HG03095 (cell line): ENCODE results near the gene MYBPC3.
A peak's percentile ranks its signal among the peaks of the same experiment; 100 is the strongest.

ENCODE experiments used
- ATAC-seq: cut with Tn5 transposase; IDR thresholded peaks from one replicate; pipeline ENCODE4 v1.9.1; 2021; ENCODE audit warnings: moderate library complexity; ENCODE audit not compliant: unreplicated experiment

The MYBPC3 gene

DNA sequence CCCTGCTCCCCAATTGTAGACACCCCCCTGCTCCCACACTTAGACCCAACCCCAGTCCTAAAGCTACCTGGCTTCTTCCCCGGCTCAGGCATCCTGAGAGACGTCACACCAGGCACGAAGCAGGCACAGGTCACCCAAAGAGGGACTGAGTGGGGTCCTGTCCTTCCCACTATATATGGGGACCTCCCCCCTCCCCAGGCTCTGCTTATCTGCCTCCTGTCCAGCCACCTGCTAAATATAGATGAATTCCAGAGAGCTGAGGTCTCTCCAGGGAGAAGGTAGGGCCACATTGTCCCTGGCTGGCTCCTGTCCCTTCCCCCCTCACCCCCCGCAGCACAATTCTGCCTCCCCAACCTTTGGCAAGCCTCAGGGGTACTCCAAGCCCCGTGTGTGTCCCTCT, at the start of gene MYBPC3:
MYBPC3 (minus strand) TSS at position 147 of the 400 bp plus-strand sequence; CDS start at position 92, 55 bp downstream.
- ATAC-seq = no peak

GRCh38 chr11:47400768-47401279, 48.3 kb upstream of the MYBPC3 start:
- ATAC-seq = peak; percentile 61

- peak; percentile 38 for ATAC-seq
Measured at GRCh38 chr11:47399860-47400767, 47.6 kb upstream of the MYBPC3 start.

DNA sequence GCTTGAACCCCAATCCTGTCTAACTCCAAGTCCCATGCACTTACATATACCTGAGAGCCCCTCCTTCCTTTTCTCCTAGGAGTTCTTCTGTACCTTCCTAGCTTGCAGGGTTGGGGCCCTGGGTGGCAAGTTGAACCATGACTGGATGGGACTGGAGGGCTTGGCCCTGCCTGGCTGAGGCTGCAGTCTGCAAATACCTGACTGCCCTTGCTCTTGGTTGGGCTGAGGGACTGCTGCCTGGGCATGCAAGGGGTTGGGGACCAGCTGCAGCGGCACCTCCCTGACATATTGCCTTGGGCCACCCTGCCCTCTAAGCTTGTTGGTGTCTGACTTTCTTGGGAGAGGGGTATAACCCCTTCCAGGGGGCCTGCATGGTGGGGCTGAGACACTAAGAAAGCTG, 46.0 kb upstream of the MYBPC3 start:
- ATAC-seq = no peak

GRCh38 chr11:47398011-47398410, 45.5 kb upstream of the MYBPC3 start:
- ATAC-seq = no peak

DNA sequence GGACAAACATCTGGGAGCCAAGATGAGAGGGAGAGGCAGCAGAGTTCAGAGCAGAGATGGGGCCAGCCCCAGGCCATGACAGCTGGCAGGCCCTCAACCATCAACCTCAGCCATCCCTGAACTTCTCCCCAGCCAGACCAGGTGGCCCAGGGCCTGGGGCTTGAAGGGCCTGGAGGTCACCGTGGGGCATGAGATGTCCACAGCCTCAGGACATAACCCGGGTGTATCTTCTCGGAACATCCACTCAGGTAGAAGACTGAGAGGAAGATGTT, 43.5 kb upstream of the MYBPC3 start:
- ATAC-seq = no peak

DNA sequence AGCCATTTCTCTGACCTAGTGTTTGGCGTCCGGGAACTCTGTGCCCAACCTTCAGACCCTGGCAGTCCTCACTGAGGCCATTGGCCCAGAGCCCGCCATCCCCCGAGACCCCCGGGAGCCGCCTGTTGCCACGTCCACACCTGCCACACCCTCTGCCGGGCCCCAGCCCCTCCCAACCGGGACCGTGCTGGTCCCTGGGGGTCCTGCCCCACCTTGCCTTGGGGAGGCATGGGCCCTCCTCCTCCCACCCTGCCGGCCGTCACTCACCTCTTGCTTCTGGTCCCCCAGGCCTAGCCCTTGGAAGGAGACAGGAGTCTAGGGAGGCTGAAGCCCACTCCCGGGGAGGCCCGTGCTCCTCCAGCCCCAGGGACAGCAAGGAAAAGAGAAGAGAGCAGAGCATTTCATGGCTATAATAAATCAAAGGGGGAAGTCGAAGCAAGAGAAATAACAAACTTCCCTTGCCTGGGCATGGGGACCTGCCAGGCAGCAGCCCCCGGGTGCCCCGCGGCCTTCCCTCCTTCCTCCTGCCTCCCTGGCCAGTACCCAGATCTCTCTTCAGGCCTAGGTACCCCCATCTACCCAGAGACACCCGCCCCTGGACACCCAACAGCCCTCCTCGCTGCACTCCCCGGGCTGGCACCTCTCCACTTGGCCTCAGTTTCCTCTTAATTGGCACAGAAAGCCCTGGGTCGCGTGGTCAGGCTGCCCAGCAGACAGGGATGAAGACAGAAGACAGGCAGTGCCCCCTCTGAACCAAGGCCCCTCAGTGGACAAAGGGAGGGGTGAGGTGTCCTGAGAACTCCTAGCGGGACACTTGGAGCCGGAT, 42.9 kb upstream of the MYBPC3 start:
- ATAC-seq = no peak

DNA sequence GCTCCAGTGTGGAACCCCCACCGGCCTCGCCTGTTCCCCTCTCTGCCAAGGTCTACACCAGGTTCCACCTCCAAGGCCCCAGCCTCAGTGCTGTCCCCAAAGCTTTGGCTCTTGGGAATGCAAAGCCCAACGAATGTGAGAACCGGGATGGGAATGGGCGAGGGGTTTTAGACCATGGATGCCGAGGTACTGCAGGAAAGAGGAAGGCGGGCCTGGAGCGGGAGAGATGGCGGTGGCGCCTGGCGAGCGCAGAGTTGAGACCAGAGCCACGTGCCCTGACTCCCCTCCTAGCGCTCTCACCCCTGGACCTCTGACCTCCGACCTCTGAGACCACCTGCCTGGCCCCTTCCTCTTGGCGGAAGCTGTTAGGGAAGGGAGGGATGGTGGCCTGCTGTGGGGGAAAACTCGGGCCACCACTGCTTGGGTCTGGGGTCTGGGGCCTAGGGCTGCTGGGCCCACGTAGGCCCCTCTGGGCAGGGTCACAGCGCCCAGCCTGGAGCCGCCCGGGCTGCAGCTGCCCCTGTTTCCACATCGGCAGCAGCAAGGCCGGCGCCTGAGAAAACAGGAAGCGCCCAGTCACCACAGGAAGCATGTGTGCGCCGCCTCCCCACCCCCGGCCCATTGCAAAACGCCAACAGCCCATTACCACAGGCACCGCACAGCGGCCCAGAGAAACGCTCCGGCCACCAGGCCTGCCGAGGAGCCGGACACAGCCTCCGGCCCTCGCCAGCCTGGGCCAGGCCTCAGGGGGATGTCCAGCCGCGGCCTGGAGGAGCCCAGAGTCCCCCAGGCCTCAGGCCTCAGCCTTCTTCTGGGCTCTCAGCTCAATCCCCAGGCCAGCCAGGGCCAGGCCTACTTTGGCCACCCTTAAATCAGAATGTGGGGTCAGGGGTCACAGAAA, 42.1 kb upstream of the MYBPC3 start:
- ATAC-seq = peak; percentile 49

GRCh38 chr11:47394050-47394321, 41.5 kb upstream of the MYBPC3 start:
- ATAC-seq = no peak

DNA sequence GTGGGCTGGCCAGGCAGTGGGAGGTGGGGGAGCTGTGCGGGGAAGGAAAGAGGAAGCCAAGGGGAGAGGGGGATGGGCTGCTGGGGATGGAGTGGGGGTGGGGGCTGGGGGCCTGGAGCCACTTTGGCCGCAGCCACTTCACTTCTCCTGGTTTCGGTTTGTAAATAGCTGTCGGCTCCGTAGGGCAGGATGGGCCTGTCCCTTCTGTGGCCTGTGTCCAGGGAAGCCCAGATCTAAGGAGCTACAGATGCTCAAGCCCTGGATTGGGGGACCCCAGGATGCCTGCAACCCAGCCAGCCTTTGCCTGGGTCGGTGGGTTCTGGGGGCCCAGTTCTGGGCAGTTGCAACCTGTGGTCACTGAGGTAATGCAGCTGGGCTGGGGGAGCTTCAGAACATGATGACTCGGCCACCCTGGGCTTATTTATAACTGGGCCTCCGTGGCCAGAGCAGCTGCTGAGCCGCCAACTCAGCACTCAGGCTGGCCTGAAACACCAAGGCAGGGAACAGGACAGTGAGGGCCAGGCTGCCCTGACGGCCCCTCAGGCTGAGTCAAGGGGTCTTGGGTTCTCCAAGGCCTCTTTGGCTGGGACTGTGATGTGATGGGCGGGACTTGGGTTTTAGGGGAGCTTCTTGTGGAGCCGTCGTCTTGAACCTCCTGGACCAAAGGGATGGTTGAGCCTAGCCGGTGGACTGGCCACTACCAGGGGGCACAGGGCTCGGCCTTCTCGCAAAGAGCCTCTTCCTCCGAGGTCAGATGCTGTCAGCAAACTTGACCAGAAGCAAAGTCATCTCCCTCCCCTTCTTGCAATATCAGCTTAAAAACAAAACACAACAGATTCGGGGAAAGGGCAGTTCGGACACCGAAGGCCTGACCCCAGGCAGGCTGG, 40.9 kb upstream of the MYBPC3 start:
- no peak for ATAC-seq

GRCh38 chr11:47392546-47393162, 40.2 kb upstream of the MYBPC3 start:
- no peak for ATAC-seq

GRCh38 chr11:47391711-47392432, 39.4 kb upstream of the MYBPC3 start:
- ATAC-seq = no peak

- no peak for ATAC-seq
Measured at GRCh38 chr11:47391077-47391583, 38.6 kb upstream of the MYBPC3 start.

GRCh38 chr11:47390422-47390760, 37.9 kb upstream of the MYBPC3 start:
- ATAC-seq = no peak

GRCh38 chr11:47389577-47390421, 37.3 kb upstream of the MYBPC3 start:
- no peak for ATAC-seq

DNA sequence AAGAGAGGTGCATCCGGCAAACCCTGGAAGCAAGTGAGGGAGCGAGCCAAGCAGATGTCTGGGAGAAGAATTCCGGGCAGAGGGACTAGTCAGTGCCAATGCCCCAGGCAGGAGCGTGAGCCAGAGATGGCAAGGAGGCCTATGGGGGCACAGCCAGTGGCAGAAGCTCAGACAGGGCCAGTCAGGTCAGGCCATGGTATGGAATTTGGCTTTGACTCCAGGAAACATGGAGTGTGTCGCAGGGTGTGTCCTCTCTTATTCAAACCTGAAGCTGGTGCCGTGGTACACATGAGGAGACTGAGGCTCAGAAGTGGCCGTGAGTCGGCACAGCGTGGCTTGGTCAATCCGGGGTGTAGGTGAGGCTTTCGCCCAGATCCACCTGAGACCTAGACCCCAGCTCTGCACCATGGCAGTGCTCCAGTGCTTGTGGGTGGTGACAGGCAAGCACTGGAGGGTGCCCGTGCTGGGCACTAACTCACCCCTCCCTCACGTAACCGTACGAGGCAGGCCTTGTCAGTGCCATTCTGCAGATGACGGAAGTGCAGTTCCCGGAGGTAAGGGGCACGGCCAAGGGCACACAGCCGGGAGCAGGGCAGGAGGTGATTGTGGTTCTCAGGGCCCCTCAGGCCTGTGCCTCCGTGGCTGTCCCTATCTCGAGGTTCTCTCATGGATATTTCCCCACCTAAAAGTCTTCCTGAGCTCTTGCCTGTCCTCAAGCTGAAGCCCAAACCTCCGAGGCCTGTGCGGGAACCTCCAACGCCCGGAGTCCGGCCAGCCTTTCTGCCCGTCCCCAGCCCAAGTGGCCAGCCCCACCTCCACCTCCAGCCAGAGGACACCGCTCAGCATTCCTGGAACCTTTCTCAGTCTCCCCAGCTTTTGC, 36.4 kb upstream of the MYBPC3 start:
- ATAC-seq = no peak
